HepG2 (cell line): Measurements from ENCODE around the gene TBX21. TPM values are rescaled to one million over a fixed set of nuclear protein-coding genes. Genes with fewer than 3 reads are reported as not detected.

Experiments
- CBX1 ChIP-seq: IDR thresholded peaks from one replicate; pipeline ENCODE4 v1.6.1; 2016; ENCODE audit warnings: antibody characterized with exemption, low read depth
- DZIP1 ChIP-seq: sonication (generic); formaldehyde crosslinking; IDR thresholded peaks from 2 replicates; pipeline ENCODE4 v1.5.0; 2020; ENCODE audit warnings: mild to moderate bottlenecking, missing genetic modification reagents
- HNRNPH1 ChIP-seq: fragments of 200-400 bp; formaldehyde crosslinking; optimal IDR thresholded peaks from 2 replicates; pipeline ENCODE3; 2017; ENCODE audit warnings: mild to moderate bottlenecking, low read depth, low read length
- MAFK ChIP-seq, 2 experiments: IDR thresholded peaks in 1 of 2; conservative IDR thresholded peaks in 1 of 2; 2 replicates each; pipeline ENCODE4 v1.6.1; 2011; ENCODE audit warnings: improper control_type of control experiment in 2 of 2, low read length in 2 of 2
- SOX13 ChIP-seq, 3 experiments: fragments of 450-650 bp in 1 of 3; sonication (generic) in 1 of 3; formaldehyde crosslinking in 1 of 3; IDR thresholded peaks in 2 of 3; conservative IDR thresholded peaks in 1 of 3; 2 replicates each; pipeline versions ENCODE4 v1.5.0 to v1.6.1; 2016 to 2020; ENCODE audit warnings: antibody characterized with exemption in 1 of 3, mild to moderate bottlenecking in 1 of 3, missing compliant biosample characterization in 1 of 3, missing genetic modification reagents in 1 of 3, moderate library complexity in 1 of 3
- ZBTB37 ChIP-seq: sonication (generic); formaldehyde crosslinking; IDR thresholded peaks from 2 replicates; pipeline ENCODE4 v1.4.0; 2020; ENCODE audit warnings: mild to moderate bottlenecking, missing genetic modification reagents
- ZNF124 ChIP-seq: sonication (generic); formaldehyde crosslinking; IDR thresholded peaks from 2 replicates; pipeline ENCODE4 v1.4.0; 2020; ENCODE audit warnings: missing genetic modification reagents
- ZNF350 ChIP-seq: sonication (generic); formaldehyde crosslinking; IDR thresholded peaks from 2 replicates; pipeline ENCODE4 v1.4.0; 2020; ENCODE audit warnings: mild to moderate bottlenecking, low read depth, missing genetic modification reagents, borderline replicate concordance
- ZNF619 ChIP-seq: sonication (generic); formaldehyde crosslinking; IDR thresholded peaks from 2 replicates; pipeline ENCODE4 v1.4.0; 2020; ENCODE audit warnings: mild to moderate bottlenecking, missing genetic modification reagents
- ZNF678 ChIP-seq: sonication (generic); formaldehyde crosslinking; IDR thresholded peaks from 2 replicates; pipeline ENCODE4 v1.4.0; 2020; ENCODE audit warnings: mild to moderate bottlenecking, missing genetic modification reagents
- ZNF781 ChIP-seq: sonication (generic); formaldehyde crosslinking; IDR thresholded peaks from 2 replicates; pipeline ENCODE4 v1.5.1; 2020; ENCODE audit warnings: borderline replicate concordance, mild to moderate bottlenecking, missing genetic modification reagents; ENCODE audit errors: not compliant biosample characterization
- ZNF788 ChIP-seq: sonication (generic); formaldehyde crosslinking; IDR thresholded peaks from 2 replicates; pipeline ENCODE4 v1.5.0; 2020; ENCODE audit warnings: mild to moderate bottlenecking, missing genetic modification reagents, borderline replicate concordance
- ZNF792 ChIP-seq: IDR thresholded peaks from 2 replicates; pipeline ENCODE4 v1.6.1; 2016
- ZSCAN31 ChIP-seq: sonication (generic); formaldehyde crosslinking; IDR thresholded peaks from 2 replicates; pipeline ENCODE4 v1.5.0; 2020; ENCODE audit warnings: low read depth, mild to moderate bottlenecking, missing genetic modification reagents
- polyA plus RNA-seq, 8 experiments: library from polyadenylated mRNA; depleted of rRNA in 3 of 8; stranded (reverse) in 7 of 8; unstranded in 1 of 8; fragments of >200 nt; fragmentation: Illumina TruSeq in 4 of 8; extraction: Trizol in 4 of 8; gene quantifications; 2 replicates each; pipeline versions ENCODE4 v1.2.1 to v1.2.3, GENCODE V29; 2011 to 2016; ENCODE audit warnings: low read depth in 4 of 8, missing spikeins in 1 of 8, mixed read lengths in 1 of 8; ENCODE audit not compliant: insufficient read depth in 1 of 8
- total RNA-seq, 5 experiments: library from RNA; depleted of rRNA; stranded (reverse); fragments of >200 nt; fragmentation: Illumina TruSeq; extraction: Trizol; gene quantifications; 2 replicates each; pipeline ENCODE4 v1.2.3, GENCODE V29; 2016; ENCODE audit warnings: low read depth in 1 of 5
- TF ChIP-seq, protein P1 (sequence below): sonication (generic); formaldehyde crosslinking; IDR thresholded peaks from 2 replicates; pipeline ENCODE4 v1.4.0; 2020; ENCODE audit warnings: missing genetic modification reagents

Gene TBX21
- total and polyA plus RNA-seq, 2 of the 13 experiments (the other 11 are each of a cell fraction or from before 2014, with no cell fraction given) = not detected

- TF ChIP-seq, protein P1, sequence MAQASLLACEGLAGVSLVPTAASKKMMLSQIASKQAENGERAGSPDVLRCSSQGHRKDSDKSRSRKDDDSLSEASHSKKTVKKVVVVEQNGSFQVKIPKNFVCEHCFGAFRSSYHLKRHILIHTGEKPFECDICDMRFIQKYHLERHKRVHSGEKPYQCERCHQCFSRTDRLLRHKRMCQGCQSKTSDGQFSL (CRISPR knock-in tag) = no peak
- TF ChIP-seq ZSCAN31 (CRISPR knock-in tag) (no peak), ZNF678 (CRISPR knock-in tag) (no peak), CBX1 (no peak), ZNF350 (CRISPR knock-in tag) (no peak), MAFK (conservative IDR thresholded peaks at IDR 0.05 in 1 of 2, IDR thresholded peaks at IDR 0.05 in 1 of 2; ENCODE audit: low read length in 2 of 2) (0 out of 4 replicates have a peak, but pooled peaks of 1 of the 2 experiments have one; percentile 15), SOX13 (IDR thresholded peaks at IDR 0.05) (no peak), SOX13 (CRISPR knock-in tag; conservative IDR thresholded peaks at IDR 0.05 in 1 of 2, IDR thresholded peaks at IDR 0.05 in 1 of 2) (no peak), ZNF781 (CRISPR knock-in tag) (peak; percentile 34), DZIP1 (CRISPR knock-in tag) (no peak), ZNF619 (no peak), ZNF792 (no peak), ZNF124 (CRISPR knock-in tag) (no peak), ZNF788 (no peak), HNRNPH1 (peak; percentile 48), ZBTB37 (CRISPR knock-in tag) (no peak)
These were observed 45.3 kb upstream of the TBX21 start (continued) for GRCh38 chr17:47687748-47688147.
